ENCODE results near the gene PAK6. TPM values are rescaled to one million over a fixed set of nuclear protein-coding genes. Genes with fewer than 3 reads are reported as not detected.

Gene PAK6
- total and polyA plus RNA-seq, 4 donors = 0.05 to 0.17 (median 0.10) TPM

- Histone ChIP-seq H3K9me3 (ENCODE audit: control insufficient read depth in 4 of 4, low read length in 3 of 4) (peaks cover 0 to 4% (median 0%) of the 10 kb centered on the region in 4 donors), H3K4me3 (ENCODE audit: low read depth in 1 of 3, low read length in 3 of 3) (no peak overlapping the region), H3K27ac (ENCODE audit: low read depth in 1 of 2, low read length in 2 of 2) (no peak overlapping the region), H3K36me3 (ENCODE audit: control insufficient read depth in 4 of 4, insufficient read depth in 3 of 4, low read depth in 1 of 4, low read length in 3 of 4) (no peaks in the 10 kb centered on the region), H3K27me3 (ENCODE audit: control insufficient read depth in 4 of 4, insufficient read depth in 4 of 4, low read length in 3 of 4) (no peaks in the 10 kb centered on the region), H3K9ac (ENCODE audit: low read depth in 1 of 2, low read length in 2 of 2) (no peak overlapping the region), H3K4me1 (ENCODE audit: control insufficient read depth in 4 of 4, insufficient read depth in 4 of 4, low read length in 3 of 4) (no peaks in the 10 kb centered on the region)
- 90% methylated on average over 2 of the region's 2 CpGs for WGBS
- DNase-seq (ENCODE audit: low spot score) = no peak
- TF ChIP-seq, protein P1, sequence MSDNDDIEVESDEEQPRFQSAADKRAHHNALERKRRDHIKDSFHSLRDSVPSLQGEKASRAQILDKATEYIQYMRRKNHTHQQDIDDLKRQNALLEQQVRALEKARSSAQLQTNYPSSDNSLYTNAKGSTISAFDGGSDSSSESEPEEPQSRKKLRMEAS (IDR thresholded peaks at IDR 0.05) = no peak
- no peak for TF ChIP-seq HNF4G (IDR thresholded peaks at IDR 0.05)
- TF ChIP-seq REST (IDR thresholded peaks at IDR 0.05) = no peak
- TF ChIP-seq EGR1 (IDR thresholded peaks at IDR 0.05; ENCODE audit: low read depth in 2 of 2) = no peak
- TF ChIP-seq GABPA (IDR thresholded peaks at IDR 0.05 in 1 of 2, conservative IDR thresholded peaks at IDR 0.05 in 1 of 2) = no peak
- TF ChIP-seq, protein P2, sequence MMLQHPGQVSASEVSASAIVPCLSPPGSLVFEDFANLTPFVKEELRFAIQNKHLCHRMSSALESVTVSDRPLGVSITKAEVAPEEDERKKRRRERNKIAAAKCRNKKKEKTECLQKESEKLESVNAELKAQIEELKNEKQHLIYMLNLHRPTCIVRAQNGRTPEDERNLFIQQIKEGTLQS (IDR thresholded peaks at IDR 0.05) = no peak
- no peak for TF ChIP-seq TAF1 (conservative IDR thresholded peaks at IDR 0.05)
- no peak for TF ChIP-seq SP1 (IDR thresholded peaks at IDR 0.05)
- TF ChIP-seq CTCF (IDR thresholded peaks at IDR 0.05; ENCODE audit: low read depth, low read length, missing input control) = no peak
- TF ChIP-seq, protein P3, sequence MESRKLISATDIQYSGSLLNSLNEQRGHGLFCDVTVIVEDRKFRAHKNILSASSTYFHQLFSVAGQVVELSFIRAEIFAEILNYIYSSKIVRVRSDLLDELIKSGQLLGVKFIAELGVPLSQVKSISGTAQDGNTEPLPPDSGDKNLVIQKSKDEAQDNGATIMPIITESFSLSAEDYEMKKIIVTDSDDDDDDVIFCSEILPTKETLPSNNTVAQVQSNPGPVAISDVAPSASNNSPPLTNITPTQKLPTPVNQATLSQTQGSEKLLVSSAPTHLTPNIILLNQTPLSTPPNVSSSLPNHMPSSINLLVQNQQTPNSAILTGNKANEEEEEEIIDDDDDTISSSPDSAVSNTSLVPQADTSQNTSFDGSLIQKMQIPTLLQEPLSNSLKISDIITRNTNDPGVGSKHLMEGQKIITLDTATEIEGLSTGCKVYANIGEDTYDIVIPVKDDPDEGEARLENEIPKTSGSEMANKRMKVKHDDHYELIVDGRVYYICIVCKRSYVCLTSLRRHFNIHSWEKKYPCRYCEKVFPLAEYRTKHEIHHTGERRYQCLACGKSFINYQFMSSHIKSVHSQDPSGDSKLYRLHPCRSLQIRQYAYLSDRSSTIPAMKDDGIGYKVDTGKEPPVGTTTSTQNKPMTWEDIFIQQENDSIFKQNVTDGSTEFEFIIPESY (IDR thresholded peaks at IDR 0.05) = no peak
- no peak for TF ChIP-seq YY1 (IDR thresholded peaks at IDR 0.05)
- no peak for TF ChIP-seq RAD21 (IDR thresholded peaks at IDR 0.05)
- TF ChIP-seq NR2F2 (IDR thresholded peaks at IDR 0.05) = no peak
These were observed 64.7 kb downstream of the PAK6 start for GRCh38 chr15:40303576-40303975.

- no peaks in the 10 kb centered on the region for H3K27me3 ChIP-seq (ENCODE audit: control insufficient read depth in 4 of 4, insufficient read depth in 4 of 4, low read length in 3 of 4)
- no peak overlapping the region for H3K9ac ChIP-seq (ENCODE audit: low read depth in 1 of 2, low read length in 2 of 2)
- no peaks in the 10 kb centered on the region for H3K36me3 ChIP-seq (ENCODE audit: control insufficient read depth in 4 of 4, insufficient read depth in 3 of 4, low read depth in 1 of 4, low read length in 3 of 4)
- no peak overlapping the region for H3K27ac ChIP-seq (ENCODE audit: low read depth in 1 of 2, low read length in 2 of 2)
- peaks cover 0 to 7% (median 2%) of the 10 kb centered on the region in 4 donors for H3K4me1 ChIP-seq (ENCODE audit: control insufficient read depth in 4 of 4, insufficient read depth in 4 of 4, low read length in 3 of 4)
- H3K9me3 ChIP-seq (ENCODE audit: control insufficient read depth in 4 of 4, low read length in 3 of 4) = peaks cover 0 to 3% (median 0%) of the 10 kb centered on the region in 4 donors
- WGBS = 93% methylated on average over 4 of the region's 4 CpGs
- TF ChIP-seq, protein P3 (IDR thresholded peaks at IDR 0.05) = no peak
- TF ChIP-seq REST (IDR thresholded peaks at IDR 0.05) (no peak), JUND (IDR thresholded peaks at IDR 0.05) (no peak), FOXA1 (IDR thresholded peaks at IDR 0.05) (no peak), FOXA2 (IDR thresholded peaks at IDR 0.05) (no peak), EGR1 (IDR thresholded peaks at IDR 0.05; ENCODE audit: low read depth in 2 of 2) (no peak)
- TF ChIP-seq, protein P2 (IDR thresholded peaks at IDR 0.05) = no peak
- no peak overlapping the region for H3K4me3 ChIP-seq (ENCODE audit: low read depth in 1 of 3, low read length in 3 of 3)
- no peak for DNase-seq (ENCODE audit: low spot score)
These were observed 66.4 kb downstream of the PAK6 start for GRCh38 chr15:40305281-40305680.

Measured in liver (tissue), 9 donors.